OCI-LY1 (cell line): Measurements from ENCODE around the gene CAMK4.

Experiments
- EZH2 ChIP-seq: fragments of 200-600 bp; sonication (generic), shearing (Covaris generic); IDR thresholded peaks from 2 replicates; pipeline ENCODE4 v1.8.0; 2017; ENCODE audit warnings: borderline replicate concordance, mixed run types, mild to moderate bottlenecking, antibody characterized with exemption, low read length, moderate library complexity, mixed read lengths
- TF ChIP-seq, protein P1 (sequence below): fragments of 200-600 bp; sonication (generic), shearing (Covaris generic); IDR thresholded peaks from 2 replicates; pipeline ENCODE4 v1.5.1; 2017; ENCODE audit warnings: mild to moderate bottlenecking, antibody characterized with exemption, low read length, moderate library complexity, mixed read lengths

DNA sequence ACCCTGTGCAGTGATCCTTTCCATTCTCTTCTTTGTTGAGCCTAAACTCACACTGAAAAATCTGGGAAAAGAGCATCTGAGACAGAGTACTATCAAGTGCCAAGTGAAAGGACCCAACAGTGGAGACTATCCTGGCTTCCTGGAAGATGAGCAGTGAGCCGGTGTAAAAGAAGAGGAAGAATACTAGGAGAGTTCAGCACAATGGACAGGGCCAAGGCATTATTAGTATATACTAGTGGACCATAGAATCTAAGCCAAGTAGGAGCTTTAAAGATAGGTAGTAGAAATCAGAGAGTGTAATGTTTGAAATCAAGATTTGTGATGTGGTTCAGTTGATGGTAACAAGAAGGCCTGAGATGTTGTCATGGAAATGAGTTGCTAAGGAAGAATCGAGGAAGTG, 140.8 kb downstream of the CAMK4 start:
- TF ChIP-seq, protein P1, sequence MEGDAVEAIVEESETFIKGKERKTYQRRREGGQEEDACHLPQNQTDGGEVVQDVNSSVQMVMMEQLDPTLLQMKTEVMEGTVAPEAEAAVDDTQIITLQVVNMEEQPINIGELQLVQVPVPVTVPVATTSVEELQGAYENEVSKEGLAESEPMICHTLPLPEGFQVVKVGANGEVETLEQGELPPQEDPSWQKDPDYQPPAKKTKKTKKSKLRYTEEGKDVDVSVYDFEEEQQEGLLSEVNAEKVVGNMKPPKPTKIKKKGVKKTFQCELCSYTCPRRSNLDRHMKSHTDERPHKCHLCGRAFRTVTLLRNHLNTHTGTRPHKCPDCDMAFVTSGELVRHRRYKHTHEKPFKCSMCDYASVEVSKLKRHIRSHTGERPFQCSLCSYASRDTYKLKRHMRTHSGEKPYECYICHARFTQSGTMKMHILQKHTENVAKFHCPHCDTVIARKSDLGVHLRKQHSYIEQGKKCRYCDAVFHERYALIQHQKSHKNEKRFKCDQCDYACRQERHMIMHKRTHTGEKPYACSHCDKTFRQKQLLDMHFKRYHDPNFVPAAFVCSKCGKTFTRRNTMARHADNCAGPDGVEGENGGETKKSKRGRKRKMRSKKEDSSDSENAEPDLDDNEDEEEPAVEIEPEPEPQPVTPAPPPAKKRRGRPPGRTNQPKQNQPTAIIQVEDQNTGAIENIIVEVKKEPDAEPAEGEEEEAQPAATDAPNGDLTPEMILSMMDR: no peak
- no peak for TF ChIP-seq EZH2
